Lung (tissue), 12 donors: ENCODE measurements around the gene ZNF737. TPM values are rescaled to one million over a fixed set of nuclear protein-coding genes. Genes with fewer than 3 reads are reported as not detected.
"Not testable (repeated sequence)": the region's sequence is repeated elsewhere in the genome, so short reads cannot be mapped to it uniquely, and the experiment has no call there.

Experiments used
- ATAC-seq: fragments of 200-7000 bp; cut with Tn5 transposase; one replicate; pipeline ENCODE4 v1.9.1; 2020; ENCODE audit warnings: moderate number of reproducible peaks; ENCODE audit not compliant: insufficient read depth, low FRiP score
- DNase-seq, 3 donors: peaks; one replicate each; pipeline ENCODE4 v3.0.0-alpha.2; 2013 to 2017
- H3K27ac ChIP-seq, 2 donors: one replicate each; pipeline ENCODE4 v1.5.1; 2013; ENCODE audit warnings: mild to moderate bottlenecking in 2 of 2, moderate library complexity in 2 of 2, control low read depth in 1 of 2, inconsistent platforms in 1 of 2, low read depth in 1 of 2, low read length in 1 of 2
- H3K27me3 ChIP-seq, 3 donors: one replicate each; pipeline ENCODE4 v1.5.1; 2013; ENCODE audit warnings: low read length in 2 of 3; ENCODE audit not compliant: control insufficient read depth in 3 of 3, insufficient read depth in 3 of 3
- H3K36me3 ChIP-seq, 4 donors: one replicate each; pipeline ENCODE4 v1.5.1; 2013; ENCODE audit warnings: low read length in 4 of 4, mild to moderate bottlenecking in 1 of 4, moderate library complexity in 1 of 4; ENCODE audit not compliant: control insufficient read depth in 4 of 4, insufficient read depth in 4 of 4
- H3K4me1 ChIP-seq, 5 donors: one replicate each; pipeline ENCODE4 v1.5.1; 2013; ENCODE audit warnings: low read length in 5 of 5, mild to moderate bottlenecking in 2 of 5, moderate library complexity in 1 of 5; ENCODE audit not compliant: control insufficient read depth in 5 of 5, insufficient read depth in 5 of 5
- H3K4me3 ChIP-seq: one replicate; pipeline ENCODE4 v1.5.1; 2013; ENCODE audit warnings: mild to moderate bottlenecking, control low read depth, moderate library complexity
- H3K9ac ChIP-seq, 2 donors: one replicate each; pipeline ENCODE4 v1.5.1; 2013; ENCODE audit warnings: low read length in 2 of 2, control low read depth in 1 of 2; ENCODE audit not compliant: insufficient read depth in 1 of 2
- H3K9me3 ChIP-seq, 4 donors: one replicate each; pipeline ENCODE4 v1.5.1; 2013; ENCODE audit warnings: low read length in 3 of 4, mild to moderate bottlenecking in 1 of 4, moderate library complexity in 1 of 4; ENCODE audit not compliant: control insufficient read depth in 4 of 4, insufficient read depth in 3 of 4
- WGBS, 2 donors: extraction: QIAGEN DNeasy Blood & Tissue Kit; methylation state at CpG; one replicate each; pipeline ENCODE4 v1.1.7; 2013; 5-methylcytosine and 5-hydroxymethylcytosine counted together
- polyA plus RNA-seq, 2 donors: library from polyadenylated mRNA; stranded (reverse); fragments of 200-250 nt; gene quantifications; one replicate each; pipeline ENCODE4 v1.2.1, GENCODE V29; 2013
- total RNA-seq, 2 donors: library from RNA; depleted of rRNA in 1 of 2; stranded (reverse); fragments of >200 nt in 1 of 2; gene quantifications; one replicate each; pipeline ENCODE4 v1.2.1, GENCODE V29; 2014 to 2021
- TF ChIP-seq, protein P1 (sequence below): IDR thresholded peaks from 2 replicates; pipeline ENCODE4 v1.5.1; 2012; ENCODE audit warnings: mild to moderate bottlenecking; ENCODE audit errors: control extremely low read depth, extremely low read depth
- donor health status: control.
- donor health status: control.
- donor health status: Bipolar disorder and iron deficiency.
- donor health status: healthy.
- donor health status: DM: yes; HTN: yes; CAD: no.

ZNF737 gene
- total and polyA plus RNA-seq, 4 donors, result 2.6 to 57.0 (median 6.3) TPM

GRCh38 chr19:20530303-20530702 lies 35.3 kb downstream of the ZNF737 start:
- H3K4me1 ChIP-seq, ATAC-seq, H3K27ac ChIP-seq, DNase-seq, H3K4me3 ChIP-seq, H3K27me3 ChIP-seq, H3K36me3 ChIP-seq, H3K9ac ChIP-seq: not testable (repeated sequence)
- peaks cover 0 to 19% (median 9%) of the 10 kb centered on the region in 4 donors for H3K9me3 ChIP-seq
- WGBS, 2 donors, result 97 to 100% methylated on average over 2 to 29 of the region's 29 CpGs

- no peak for ATAC-seq
- Histone ChIP-seq H3K36me3 (no peaks in the 10 kb centered on the region), H3K9me3 (peaks cover 0 to 14% (median 4%) of the 10 kb centered on the region in 4 donors), H3K9ac (no peak overlapping the region), H3K4me1 (no peaks in the 10 kb centered on the region), H3K27ac (no peak overlapping the region), H3K27me3 (no peaks in the 10 kb centered on the region), H3K4me3 (no peak overlapping the region)
- 60 to 68% methylated on average over 5 of the region's 5 CpGs for WGBS, 2 donors
- peak in 2 of 3 donors; percentile 14 to 19 for DNase-seq
- TF ChIP-seq, protein P1, sequence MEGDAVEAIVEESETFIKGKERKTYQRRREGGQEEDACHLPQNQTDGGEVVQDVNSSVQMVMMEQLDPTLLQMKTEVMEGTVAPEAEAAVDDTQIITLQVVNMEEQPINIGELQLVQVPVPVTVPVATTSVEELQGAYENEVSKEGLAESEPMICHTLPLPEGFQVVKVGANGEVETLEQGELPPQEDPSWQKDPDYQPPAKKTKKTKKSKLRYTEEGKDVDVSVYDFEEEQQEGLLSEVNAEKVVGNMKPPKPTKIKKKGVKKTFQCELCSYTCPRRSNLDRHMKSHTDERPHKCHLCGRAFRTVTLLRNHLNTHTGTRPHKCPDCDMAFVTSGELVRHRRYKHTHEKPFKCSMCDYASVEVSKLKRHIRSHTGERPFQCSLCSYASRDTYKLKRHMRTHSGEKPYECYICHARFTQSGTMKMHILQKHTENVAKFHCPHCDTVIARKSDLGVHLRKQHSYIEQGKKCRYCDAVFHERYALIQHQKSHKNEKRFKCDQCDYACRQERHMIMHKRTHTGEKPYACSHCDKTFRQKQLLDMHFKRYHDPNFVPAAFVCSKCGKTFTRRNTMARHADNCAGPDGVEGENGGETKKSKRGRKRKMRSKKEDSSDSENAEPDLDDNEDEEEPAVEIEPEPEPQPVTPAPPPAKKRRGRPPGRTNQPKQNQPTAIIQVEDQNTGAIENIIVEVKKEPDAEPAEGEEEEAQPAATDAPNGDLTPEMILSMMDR, result no peak
These were observed 52.2 kb downstream of the ZNF737 start for GRCh38 chr19:20513189-20513904.

DNA sequence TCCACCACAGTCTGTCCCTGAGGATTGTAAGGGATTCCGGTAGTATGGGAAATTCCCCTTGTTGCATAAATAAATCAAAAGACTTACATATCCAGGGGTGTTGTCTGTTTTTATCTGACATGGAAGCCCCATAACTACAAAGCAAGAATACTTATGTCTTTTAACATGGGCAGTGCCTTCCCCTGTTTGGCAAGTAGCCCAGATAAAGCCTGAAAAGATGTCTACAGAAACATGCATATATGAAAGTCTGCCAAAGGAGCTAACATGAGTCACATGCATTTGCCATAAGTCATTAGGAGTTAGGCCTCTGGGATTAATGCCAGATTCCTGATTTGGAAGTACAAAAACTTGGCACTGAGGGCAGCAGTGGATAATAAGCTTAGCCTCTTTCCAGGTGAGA lies 62.1 kb downstream of the ZNF737 start:
- TF ChIP-seq, protein P1, result no peak
- 48 to 72% methylated on average over 1 of the region's 1 CpG for WGBS, 2 donors
- no peak for ATAC-seq
- Histone ChIP-seq H3K9ac (no peak overlapping the region), H3K4me1 (peaks cover 0 to 4% (median 0%) of the 10 kb centered on the region in 5 donors), H3K4me3 (no peak overlapping the region), H3K36me3 (no peaks in the 10 kb centered on the region), H3K27ac (no peak overlapping the region), H3K9me3 (peaks cover 0 to 5% (median 2%) of the 10 kb centered on the region in 4 donors), H3K27me3 (no peaks in the 10 kb centered on the region)
- DNase-seq, result peak; percentile 47 to 92 (median 82)

Other genes with a start within 250 kb of the ZNF737 start
- gene ZNF626, start 95.8 kb upstream of the ZNF737 start, total RNA-seq, result 10 to 100 TPM in 1 of 2 donors, 1 to 10 TPM in 1; 9.9 to 22.0 TPM
- gene ZNF626, start 95.8 kb upstream of the ZNF737 start, polyA plus RNA-seq, result 1 to 10 TPM; 2.5 to 3.7 TPM
- 10 to 100 TPM in 1 of 2 donors, 1 to 10 TPM in 1; 7.3 to 13.2 TPM for gene ZNF66, start 210.5 kb upstream of the ZNF737 start, total RNA-seq
- 1 to 10 TPM; 1.2 to 1.8 TPM for gene ZNF66, start 210.5 kb upstream of the ZNF737 start, polyA plus RNA-seq